ENCODE data around the gene PKIG.
A peak's percentile ranks its signal among the peaks of the same experiment; 100 is the strongest.
"Not testable (repeated sequence)": the region's sequence is repeated elsewhere in the genome, so short reads cannot be mapped to it uniquely, and the experiment has no call there.

Gene PKIG

DNA sequence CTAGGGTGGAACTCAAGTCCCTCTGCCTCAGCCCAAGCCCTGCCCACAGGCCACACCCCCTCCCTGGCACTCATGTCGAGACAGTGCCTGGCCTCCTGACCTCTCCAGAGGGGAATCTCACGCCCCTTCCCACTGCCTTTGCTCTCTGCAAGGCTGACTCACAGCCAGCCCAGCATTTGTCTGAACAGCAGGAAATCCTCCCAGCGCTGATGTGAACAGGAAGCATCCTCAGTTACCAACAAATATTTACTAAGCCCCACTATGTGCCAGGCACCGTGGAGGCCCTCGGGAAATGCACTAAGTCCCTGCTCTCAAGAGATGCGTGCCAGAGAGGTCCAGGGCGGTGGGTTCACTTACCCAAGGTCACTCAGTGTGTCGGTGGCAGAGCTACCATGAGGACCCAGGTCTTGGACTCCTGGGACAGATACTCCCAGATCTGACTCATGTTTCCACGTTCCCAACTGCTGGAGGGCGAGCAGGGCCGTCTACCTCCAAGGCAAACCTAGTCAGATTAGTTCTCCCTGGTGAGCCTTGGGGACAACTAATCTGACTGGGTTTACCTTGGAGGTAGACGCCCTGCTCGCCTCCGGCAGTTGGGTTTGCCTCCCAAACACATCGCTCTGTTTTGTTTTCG lies 61.3 kb downstream of the PKIG start:
- DNase-seq: peak; percentile 86

DNA sequence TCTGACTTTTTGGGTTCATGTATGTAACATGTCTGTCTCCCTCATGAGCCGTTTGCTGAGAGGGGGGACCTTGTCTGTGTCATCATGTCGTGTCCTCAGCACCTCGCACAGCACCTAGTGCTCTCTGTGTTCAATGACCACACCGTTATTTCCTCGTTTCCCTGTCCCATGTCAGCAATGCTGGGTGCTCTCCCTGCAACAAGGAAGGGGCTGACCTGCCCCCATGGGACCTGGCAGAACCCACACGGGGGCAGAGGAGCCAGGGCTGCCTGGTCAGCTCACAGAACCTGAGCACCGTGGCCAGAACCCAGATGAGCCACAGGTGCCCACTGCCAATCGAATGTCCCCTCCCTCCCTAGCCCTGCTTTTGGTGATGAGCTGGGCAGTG lies 61.8 kb downstream of the PKIG start:
- DNase-seq: no peak

DNA sequence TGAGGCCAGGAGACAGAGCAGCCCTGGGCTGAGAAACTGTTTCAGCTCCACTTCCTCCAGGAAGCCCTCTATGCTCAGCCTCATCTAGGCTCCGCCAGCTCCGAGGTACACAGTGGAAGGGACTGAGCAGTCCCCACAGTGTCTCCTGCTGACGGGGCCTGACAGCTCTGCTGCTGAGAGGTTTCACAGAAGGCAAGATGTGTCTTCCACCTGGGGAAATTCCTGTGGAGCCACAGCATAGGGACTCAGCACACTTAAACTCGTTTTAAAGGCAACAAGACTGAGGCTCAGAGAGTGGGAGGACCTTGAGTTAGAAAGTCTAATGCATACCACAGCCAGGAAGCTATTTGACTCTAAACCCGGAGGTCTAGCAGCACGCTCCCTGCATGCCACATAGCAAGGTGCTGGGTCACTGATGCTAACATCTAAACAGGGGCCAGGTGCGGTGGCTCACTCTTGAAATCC lies 62.3 kb downstream of the PKIG start:
- DNase-seq: no peak

DNA sequence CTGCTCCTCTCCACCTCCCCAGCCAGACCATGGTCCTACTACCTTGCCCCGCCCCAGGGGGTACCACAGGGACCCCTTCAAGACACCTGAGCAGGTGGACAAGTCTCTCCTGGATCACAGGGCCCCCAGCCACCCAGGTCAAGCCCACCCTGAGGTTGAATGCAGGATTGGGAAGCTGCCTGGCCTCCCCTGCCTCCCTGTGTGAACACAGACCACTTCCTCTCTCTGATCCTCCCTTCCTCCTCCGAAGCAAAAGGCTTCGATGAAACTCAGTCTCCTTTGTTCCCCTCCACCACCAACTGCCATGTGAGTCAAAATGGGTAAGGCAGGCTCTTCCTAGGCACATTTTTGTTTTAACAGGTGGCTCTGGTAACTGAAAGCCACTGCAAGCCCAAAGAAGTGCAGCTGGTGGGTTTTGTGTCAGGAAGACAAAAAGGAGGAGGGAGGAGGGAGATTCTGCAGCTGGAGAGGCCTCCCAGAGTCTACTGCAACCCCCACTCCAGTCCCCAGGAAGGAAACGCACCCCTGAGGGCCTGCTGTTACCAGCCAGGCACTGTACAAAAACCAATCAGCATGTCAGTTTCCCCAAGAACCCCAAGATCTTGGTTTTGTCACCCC lies 63.8 kb downstream of the PKIG start:
- DNase-seq: peak; percentile 42

DNA sequence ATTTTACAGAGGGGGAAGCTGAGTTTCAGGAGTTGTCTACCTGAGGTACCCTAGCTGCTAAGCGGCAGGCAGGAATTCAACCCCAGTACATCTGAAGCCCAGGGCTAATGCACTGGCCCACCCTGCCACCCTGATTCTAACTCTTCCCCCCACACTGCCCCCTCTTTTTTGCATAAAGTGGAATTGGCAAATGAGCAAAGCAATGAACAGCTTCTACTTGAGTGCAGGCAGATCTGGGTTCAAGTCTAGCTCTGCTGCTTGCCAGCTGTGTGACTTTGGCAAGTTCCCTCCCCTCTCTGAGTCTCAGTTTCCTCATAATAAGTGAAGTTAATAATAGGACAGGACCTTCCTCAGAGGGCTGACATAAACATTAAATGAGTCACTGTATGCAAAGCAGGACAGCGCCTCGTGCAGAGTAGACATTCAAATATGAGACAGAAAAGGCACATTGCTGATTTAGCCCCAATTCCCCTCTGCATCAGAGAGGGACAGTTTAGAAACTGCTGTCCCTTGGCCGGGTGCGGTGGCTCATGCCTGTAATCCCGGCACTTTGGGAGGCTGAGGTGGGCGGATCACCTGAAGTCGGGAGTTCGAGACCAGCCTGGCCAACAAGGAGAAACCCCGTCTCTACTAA lies 64.4 kb downstream of the PKIG start:
- DNase-seq: peak; percentile 63

DNA sequence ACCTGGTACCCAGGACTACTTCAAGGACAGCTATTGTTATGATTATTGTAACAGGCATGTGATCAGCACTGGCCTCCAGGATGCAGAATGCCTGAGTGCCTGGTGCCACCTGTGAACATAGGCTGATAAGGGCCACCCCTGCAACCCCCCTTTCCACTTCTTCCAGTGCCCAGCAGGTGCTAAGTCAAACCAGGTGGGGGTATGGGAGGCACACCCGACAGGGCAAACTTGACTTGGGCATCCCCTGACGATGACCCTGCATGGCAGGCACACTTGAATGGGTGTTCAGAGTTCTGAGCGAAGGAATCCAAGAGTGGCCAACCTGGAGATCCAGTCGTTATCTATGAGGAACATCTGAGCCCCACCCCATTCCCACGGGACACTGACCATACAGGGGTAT lies 65.7 kb downstream of the PKIG start:
- no peak for DNase-seq

DNA sequence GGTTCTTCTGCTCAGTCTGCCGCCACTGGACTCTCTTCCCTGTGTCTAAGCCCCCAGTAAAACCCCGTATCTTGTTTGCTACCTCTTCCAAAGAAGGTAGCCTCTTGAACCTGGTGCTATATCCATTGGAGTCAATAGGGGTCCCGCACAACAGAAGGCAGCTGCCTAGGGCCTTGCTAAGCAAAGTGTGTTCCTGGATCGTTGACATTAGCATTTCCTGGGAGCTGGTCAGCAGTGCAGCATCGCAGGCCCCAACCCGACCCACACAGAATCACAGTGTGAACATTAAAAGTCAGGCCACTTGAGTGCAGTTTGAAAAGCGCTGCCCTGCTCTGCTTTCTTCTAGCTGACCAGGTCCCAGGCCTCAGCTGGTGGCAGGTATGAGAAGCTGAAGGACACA lies 66.2 kb downstream of the PKIG start:
- DNase-seq: no peak

DNA sequence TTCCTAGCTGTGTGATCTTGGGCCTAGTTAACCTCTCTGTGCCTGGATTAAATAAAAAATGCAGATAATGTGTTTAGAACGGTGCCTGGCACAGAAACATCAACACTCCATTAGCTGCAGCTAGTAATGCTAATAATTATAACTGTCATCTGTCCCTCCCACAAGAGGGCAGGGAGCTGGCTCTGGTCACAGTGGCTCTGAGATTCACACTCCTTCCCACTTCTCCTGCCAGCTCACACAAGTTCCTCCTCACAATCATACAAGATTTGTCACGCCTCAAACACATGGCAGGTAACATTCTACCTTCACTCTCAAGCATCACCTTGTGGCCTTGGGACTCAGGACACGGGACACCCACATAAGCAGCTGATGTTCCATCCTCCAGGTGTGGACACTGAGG lies 66.7 kb downstream of the PKIG start:
- DNase-seq: no peak

DNA sequence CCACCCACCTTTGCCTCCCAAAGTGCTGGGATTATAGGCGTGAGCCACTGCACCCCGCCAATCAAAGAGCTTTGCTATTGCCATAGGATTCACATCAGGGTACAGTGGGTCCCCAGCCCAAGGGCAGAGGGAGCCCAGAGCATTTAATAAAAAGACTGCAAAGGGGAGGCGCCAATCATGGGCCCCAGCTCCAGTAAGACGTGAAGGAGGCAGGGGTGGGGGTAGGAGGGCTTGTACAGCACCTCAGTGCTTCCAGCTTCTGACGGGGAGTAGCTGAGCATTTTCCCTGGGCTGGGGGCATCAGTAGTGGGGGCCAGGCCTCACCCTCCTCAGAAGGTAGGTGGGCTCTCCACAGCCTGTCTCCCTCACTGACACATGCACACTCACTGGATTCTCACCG lies 67.6 kb downstream of the PKIG start:
- DNase-seq: no peak

DNA sequence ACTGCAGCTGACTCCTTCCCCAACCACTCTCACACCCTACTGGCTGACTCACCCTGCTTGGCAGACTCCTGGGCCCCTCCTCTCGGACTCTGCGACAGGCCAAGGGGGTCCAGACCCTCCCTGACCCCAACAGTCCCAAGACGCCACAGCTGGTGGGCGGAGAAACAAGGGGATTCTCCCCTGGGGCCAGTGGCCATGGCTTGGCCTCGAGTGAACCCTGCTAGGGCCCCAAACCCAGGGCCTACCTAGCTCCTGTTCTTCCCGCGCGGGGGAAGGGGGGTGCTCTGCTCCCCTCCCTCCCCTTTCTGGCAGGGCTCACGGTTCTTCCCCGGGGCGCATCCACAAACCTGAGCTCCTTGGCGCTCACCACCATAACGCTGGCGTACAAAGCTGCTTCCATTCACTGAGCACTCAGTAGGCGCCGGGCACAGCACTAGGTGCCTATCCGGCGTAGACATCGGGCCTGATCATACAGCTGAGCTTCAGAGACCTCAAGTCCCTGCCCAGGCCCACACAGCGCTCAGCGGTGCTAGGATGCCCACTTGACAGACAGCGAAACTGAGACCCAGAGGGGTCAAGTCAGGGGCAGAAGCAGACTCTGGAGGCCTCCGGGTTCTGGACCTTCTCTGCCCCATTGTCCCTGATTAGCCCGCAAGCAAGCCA lies 68.5 kb downstream of the PKIG start:
- no peak for DNase-seq

DNA sequence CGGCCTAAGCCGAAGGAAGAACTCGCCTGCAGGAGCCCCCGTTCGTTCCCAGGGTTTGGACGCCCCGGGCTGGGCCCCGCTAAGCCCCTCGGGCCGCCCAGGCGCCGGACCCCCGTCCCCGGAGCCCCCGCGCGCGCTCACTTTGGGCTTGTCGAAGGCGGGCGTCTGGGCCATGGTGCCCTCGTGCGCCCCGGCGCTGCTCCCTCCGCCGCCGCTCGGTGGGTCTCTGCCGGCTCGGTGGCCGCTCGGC lies 69.0 kb downstream of the PKIG start:
- no peak for DNase-seq

DNA sequence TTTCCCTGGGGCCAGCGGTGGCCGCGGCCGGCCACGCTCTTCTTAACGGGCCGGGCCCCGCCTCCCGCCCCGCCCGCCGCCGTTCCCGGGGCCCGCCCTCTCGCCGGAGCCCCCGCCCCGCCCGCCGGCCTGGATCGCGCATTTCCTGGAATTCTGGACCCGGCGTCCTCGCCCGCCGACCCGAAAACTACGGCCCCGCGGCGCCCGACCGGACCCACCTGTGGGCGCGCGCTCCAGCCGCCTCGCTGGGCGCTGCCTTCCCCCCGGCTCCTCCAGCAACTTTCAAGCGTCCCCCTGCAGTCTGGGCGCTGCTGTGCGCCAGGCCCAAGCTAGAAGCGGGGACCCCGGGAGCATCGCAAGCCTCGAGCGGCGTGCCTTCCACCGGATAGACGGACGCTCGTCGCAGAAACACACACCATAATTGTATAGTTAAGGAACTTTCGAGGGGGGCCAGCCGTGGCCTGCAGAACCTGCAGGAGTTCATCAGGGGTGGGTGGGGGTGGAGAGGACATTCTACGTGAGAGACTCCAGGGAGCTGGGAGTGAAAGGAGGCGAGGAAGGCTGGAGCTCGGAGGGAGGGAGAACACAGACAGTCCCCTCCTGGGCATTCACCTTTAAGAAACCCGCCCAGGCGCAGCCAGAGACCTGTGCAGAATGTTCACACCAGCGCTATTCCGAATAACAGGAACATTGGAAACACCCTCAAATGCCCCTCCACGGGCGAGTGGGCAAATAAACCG lies 69.5 kb downstream of the PKIG start, which contains the start of gene ADA:
Gene ADA, minus strand, starts transcription at position 16 of the 740 bp plus-strand sequence. CDS start 92 bp downstream, outside the sequence.
- peak; percentile 54 for DNase-seq

DNA sequence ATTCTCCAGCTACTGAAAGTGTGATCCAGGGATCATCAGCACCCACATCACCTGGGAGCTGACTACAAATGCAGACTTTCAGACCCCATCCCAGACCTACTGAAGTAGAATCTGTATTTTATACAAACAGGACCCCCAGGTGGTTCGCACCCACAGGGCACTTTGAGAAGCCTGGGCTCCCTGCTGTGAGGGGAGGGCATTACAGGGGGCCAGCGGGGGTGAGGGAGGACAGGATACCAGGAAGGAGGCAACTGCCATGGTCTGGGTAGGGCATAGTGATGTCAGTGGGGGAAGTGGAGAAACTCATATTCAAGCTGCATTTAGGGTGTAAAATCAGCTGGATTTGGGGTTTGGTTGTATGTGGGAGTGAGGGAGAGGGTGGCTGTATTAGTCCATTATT lies 71.2 kb downstream of the PKIG start:
- no peak for DNase-seq

DNA sequence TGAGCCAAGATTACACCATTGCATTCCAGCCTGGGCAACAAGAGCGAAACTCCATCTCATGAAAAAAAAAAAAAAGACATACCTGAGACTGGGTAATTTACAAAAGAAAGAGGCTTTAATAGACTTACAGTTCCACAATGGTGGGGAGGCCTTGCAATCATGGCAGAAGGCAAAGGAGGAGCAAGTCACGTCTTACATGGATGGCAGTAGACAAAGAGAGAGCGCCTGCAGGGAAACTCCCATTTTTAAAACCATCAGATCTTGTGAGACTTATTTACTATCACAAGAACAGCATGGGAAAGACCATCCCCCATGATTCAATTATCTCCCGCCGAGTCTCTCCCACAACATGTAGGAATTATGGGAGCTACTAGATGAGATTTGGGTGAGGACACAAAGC lies 71.8 kb downstream of the PKIG start:
- DNase-seq: not testable (repeated sequence)

DNA sequence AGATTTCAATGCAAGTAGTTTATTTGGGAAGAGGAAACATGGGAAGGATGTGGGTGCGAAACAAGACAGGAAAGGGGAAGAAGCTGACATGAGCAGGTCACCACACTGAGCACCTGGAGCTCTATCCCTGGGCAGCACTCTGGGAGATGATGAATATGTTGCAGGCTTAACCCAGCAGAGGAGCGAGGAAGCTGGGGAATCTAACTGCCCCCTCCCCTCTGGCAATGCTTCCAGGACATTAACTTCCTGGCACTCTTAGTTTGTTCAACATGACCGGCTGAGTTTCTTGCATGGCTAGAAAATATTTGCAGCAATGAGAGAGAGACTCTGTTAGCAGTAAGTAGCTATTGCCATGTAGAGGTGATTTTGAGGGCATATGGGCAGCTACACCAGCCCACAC lies 74.1 kb downstream of the PKIG start:
- DNase-seq: no peak

DNA sequence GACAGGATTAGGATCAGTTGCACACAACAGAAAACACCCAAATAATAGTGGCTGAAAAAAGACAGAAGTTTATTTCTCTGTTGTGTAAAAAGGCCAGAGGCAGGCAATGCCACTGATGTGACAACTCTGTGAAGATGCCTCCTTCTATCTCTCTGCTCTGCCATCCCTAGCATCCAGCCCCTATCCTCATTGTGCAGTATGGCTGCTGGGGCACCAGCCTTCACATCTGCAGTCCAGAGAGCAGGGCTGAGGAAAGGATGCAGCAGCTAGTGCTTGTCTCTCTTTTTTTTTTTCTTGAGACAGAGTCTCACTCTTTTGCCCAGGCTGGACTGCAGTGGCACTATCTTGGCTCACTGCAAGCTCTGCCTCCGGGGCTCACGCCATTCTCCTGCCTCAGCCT lies 75.5 kb downstream of the PKIG start:
- no peak for DNase-seq

DNA sequence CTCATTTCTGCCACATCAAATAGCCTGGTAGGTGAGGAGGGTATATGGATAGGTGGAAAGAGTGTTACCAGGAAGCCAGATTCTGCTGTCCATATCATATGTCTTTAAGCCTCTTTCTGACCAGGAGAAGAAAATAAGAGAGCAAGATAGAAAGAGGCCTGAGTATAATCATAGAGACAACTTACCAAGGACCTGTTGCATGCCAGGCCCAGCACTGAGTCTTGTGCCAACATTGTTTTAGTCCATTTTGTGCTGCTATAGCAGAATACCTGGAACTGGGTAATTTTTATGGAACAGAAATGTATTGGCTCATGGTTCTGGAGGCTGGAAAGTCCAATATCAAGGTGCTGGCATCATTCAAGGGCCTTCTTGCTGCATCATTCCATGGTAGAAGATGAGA lies 76.4 kb downstream of the PKIG start:
- no peak for DNase-seq

DNA sequence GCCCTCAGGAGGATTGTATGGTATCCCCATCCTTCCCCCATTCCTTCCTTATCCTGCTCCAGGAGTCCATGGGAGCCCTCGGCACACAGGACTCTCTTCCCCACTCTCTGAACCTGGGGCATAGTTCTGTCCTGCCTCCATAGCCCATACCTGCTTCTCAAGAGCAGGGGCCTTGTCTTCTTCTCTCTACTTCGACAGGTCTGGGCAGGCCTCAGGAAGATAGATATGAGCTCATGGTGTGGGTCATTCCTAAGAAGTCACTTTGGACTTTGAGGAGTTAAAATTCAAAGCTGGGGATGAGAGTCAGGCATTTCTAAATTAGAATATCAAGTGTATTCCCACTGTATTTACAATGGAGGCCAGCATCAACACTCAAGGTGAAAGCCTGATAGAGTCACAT lies 77.6 kb downstream of the PKIG start:
- no peak for DNase-seq

DNA sequence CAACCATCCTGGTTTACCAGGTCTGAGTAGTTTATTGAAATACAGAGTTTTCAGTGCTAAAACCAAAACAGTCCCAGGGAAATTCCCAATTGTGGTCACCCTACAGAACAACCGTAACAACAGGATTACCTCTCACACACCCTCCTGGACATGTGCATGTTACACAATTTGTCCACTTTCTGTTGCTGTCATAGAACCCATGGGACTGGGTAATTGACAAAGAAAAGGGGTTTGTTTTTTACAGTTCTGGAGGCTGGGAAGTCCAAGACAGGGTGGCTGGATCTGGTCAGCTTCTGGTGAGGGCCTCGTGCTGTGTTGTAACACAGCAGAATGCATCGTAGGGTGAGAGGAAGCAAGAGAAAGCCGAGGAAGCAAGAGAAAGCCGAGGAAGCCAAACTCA lies 78.2 kb downstream of the PKIG start:
- DNase-seq: no peak

DNA sequence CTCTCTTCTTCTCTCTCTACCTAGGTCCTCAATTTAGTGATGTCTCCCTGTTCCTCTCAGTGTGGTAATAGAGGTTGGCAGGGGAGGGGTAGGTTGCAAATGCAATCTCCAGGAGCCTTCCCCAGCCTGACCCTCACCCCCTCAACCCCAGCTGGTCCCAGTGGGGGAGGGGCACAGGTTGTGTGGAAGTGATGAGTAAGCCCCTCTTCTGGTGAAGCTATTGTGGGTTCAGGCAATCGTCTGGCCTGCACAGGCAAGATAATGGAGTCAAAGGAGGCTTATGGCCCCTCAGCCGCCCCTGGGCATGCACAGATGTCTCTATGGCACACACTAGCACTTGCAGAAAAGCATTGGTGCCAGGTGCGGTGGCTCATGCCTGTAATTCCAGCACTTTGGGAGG lies 79.9 kb downstream of the PKIG start:
- no peak for DNase-seq

DNA sequence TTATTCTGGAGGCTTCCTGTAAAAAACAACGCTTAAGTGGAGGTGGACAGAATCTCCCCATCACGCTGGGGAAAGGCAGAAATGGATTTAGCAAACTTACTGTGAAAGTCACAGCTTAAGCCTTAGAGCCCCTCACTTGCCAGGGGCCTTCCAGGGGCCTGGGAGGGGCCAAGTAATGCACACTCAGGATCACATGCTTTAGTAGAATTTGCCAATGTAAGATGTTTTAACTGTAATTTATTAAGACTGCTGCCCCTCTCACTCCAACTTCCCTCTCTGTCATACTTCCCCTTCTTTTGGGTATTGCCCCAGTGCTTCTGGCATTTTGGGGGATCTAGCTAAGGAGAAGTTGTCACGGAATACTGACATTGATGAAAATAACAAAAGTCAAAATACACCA lies 81.8 kb downstream of the PKIG start:
- no peak for DNase-seq

DNA sequence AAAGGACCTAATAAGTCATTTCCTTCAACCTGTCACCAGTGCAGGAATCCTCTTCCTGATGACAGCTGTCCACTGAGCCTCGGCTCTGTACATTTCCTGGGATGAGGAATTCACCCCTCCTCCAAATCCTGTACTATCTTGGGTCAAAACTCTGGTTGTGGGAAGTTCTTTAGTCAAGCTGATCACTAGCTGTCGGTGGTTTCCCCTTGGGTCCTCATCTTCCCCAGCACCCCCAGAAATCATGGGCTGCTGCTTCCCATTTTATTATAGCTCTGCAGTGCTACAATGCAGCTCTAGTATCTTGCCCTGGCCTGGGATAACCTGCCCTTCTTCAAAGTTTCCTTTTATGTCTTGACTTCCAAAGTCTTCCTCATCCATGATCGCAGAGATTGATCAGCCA lies 83.7 kb downstream of the PKIG start:
- DNase-seq: no peak
